ENCODE results near the gene DPP6. TPM values are rescaled to one million over a fixed set of nuclear protein-coding genes. Genes with fewer than 3 reads are reported as not detected.
"Not testable (repeated sequence)": the region's sequence is repeated elsewhere in the genome, so short reads cannot be mapped to it uniquely, and the experiment has no call there.

The DPP6 gene
- total and polyA plus RNA-seq, 2 of the 8 experiments (the other 6 are each of a cell fraction or from before 2014, with no cell fraction given), result 4.7 to 6.8 TPM

DNA sequence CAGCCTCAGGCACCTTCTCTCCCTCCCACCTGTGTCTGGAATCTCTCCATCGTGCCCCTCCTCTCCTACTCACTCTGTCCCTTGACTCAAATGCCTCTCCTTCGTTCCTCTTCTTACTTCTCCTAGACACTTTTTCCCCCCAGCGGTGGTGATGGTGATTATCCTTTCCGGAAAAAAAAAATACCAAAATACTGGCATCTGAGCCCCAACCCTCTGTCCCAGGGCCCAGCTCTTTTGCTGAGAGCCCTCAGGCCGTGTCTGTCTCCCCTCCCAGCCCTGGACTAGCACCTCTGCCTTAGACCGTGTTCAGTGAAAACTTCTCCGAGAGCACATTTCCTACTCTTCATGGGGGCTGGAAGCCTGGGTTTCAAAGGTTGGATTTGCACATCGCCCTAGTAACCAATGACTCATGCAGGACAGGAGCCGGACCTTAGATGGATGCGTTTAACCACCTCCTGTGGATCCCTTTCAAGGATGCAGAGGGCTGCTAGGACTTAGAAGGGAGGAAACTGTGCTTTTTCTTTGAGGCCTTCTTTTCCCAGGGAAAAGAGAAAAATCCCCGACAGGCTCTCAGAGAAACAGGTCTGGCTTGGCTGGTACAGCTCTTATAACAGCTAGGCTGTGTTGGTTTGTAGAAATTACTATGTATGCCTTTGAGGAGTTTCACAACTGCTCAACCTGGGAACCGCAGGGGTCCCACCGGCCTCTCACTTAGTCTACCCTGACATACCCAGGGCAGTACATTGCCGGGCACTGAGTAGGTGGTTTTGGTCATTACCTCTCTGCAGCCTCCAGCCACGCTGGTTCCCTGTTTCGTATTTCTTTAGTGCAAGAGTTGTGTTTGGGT, 1.5 kb downstream of the DPP6 start:
- H3K14ac ChIP-seq (ENCODE audit: insufficient read length); DNase-seq (ENCODE audit: low read depth in 1 of 2, low spot score in 2 of 2); H2BK5ac ChIP-seq (ENCODE audit: low read depth, low read length); H3K27ac ChIP-seq (ENCODE audit: low read depth, low read length); H3K36me3 ChIP-seq (ENCODE audit: control insufficient read depth in 2 of 4, insufficient read depth in 4 of 4, low read length in 3 of 4); H3K18ac ChIP-seq (ENCODE audit: extremely low read depth, low read length); H2AK5ac ChIP-seq (ENCODE audit: low read depth, low read length); H3K9ac ChIP-seq (replicated peaks in 1 of 4; ENCODE audit: extremely low read depth in 1 of 4, low read depth in 3 of 4, low read length in 3 of 4); H3K56ac ChIP-seq (replicated peaks; ENCODE audit: insufficient read length, low read depth, low read length); H4K91ac ChIP-seq (replicated peaks; ENCODE audit: insufficient read length, low read length); H3K27me3 ChIP-seq (replicated peaks in 1 of 4; ENCODE audit: control insufficient read depth in 3 of 4, extremely low read depth in 1 of 4, insufficient read depth in 3 of 4, low read length in 3 of 4); H3K9me3 ChIP-seq (ENCODE audit: insufficient read depth in 2 of 2, low read depth in 1 of 2, low read length in 1 of 2); H3K79me2 ChIP-seq (ENCODE audit: control insufficient read depth in 1 of 2, insufficient read depth in 2 of 2, low read length in 2 of 2); CTCF ChIA-PET (ENCODE audit: partially characterized antibody); H3K4me1 ChIP-seq (replicated peaks in 1 of 4; ENCODE audit: control insufficient read depth in 3 of 4, insufficient read depth in 4 of 4, low read length in 3 of 4); POLR2A ChIA-PET (ENCODE audit: partially characterized antibody); H2BK20ac ChIP-seq (ENCODE audit: low read length); H3K79me1 ChIP-seq (ENCODE audit: low read depth, low read length); H4K8ac ChIP-seq (ENCODE audit: extremely low read depth, insufficient read depth, low read length); H4K5ac ChIP-seq (ENCODE audit: insufficient read length, low read depth, low read length); H3K23ac ChIP-seq (ENCODE audit: insufficient read length); H3K4ac ChIP-seq (replicated peaks; ENCODE audit: insufficient read length, low read depth, low read length); H4K20me1 ChIP-seq (replicated peaks in 1 of 2; ENCODE audit: control insufficient read depth in 1 of 2, insufficient read depth in 2 of 2, low read length in 2 of 2); H2AFZ ChIP-seq (ENCODE audit: low read length); H2BK12ac ChIP-seq (ENCODE audit: low read depth, low read length); H2BK15ac ChIP-seq (ENCODE audit: low read length); H2BK120ac ChIP-seq (replicated peaks; ENCODE audit: low read depth, low read length); H3K23me2 ChIP-seq (ENCODE audit: low read depth, low read length): not testable (repeated sequence)
- H3K4me3 ChIP-seq (ENCODE audit: extremely low read depth in 1 of 4, insufficient read depth in 2 of 4, low read depth in 3 of 4, low read length in 4 of 4), result peak overlapping the region in 3 of 4 experiments; percentile 2 to 65 (median 41); a peak in 4 of 8 replicates
- 32% methylated on average over 8 of the region's 16 CpGs; no CpG with 5 or more reads in 1 of the 2 experiments for WGBS, 2 experiments (ENCODE audit: extremely low coverage in 1 of 2, insufficient coverage in 1 of 2, insufficient read length in 1 of 2, insufficient replicate concordance in 2 of 2, low coverage in 1 of 2, low lambda C conversion rate in 2 of 2, missing lambda C conversion rate in 1 of 2)
- H3K4me2 ChIP-seq (ENCODE audit: insufficient read depth in 1 of 2, low read depth in 2 of 2, low read length in 2 of 2), result peak overlapping the region; percentile 46 to 62
- peak; percentile 95 for FAIRE-seq
